Measurements from ENCODE around the gene PCBP4. TPM values are rescaled to one million over a fixed set of nuclear protein-coding genes. Genes with fewer than 3 reads are reported as not detected.
A peak's percentile ranks its signal among the peaks of the same experiment; 100 is the strongest.

Gene PCBP4
- polyA plus RNA-seq, 3 donors: 0.09 to 1.3 (median 0.22) TPM

GRCh38 chr3:51974963-51975851, 8.0 kb upstream of the PCBP4 start, which contains the start of gene ABHD14A:
TSS of gene ABHD14A (plus strand) at chr3:51975064. CDS start at chr3:51975136, 72 bp downstream.
- Histone ChIP-seq H3K9me3 (replicated peaks in 1 of 2; ENCODE audit: control insufficient read depth in 1 of 2, insufficient read depth in 1 of 2, low read length in 2 of 2) (no peaks in the 10 kb centered on the region), H2AFZ (ENCODE audit: insufficient read depth, low read depth, low read length, poor library complexity, severe bottlenecking) (peak within 1 kb of the TSS; percentile 98), H3K79me2 (ENCODE audit: insufficient read depth, low read length) (no peaks in the 10 kb centered on the region), H3K9ac (ENCODE audit: insufficient read depth, low read length, poor library complexity, severe bottlenecking) (peak within 1 kb of the TSS; percentile 75), H3K27me3 (ENCODE audit: control insufficient read depth in 2 of 2, insufficient read depth in 2 of 2, low read length in 2 of 2) (no peaks in the 10 kb centered on the region), H3K4me1 (ENCODE audit: control insufficient read depth in 1 of 2, insufficient read depth in 2 of 2, low read length in 2 of 2) (peaks cover 26 to 31% of the 10 kb centered on the region in 2 donors), H3K4me2 (replicated peaks; ENCODE audit: extremely low read depth, low read length, poor library complexity, severe bottlenecking) (peak within 1 kb of the TSS; percentile 100), H4K20me1 (ENCODE audit: insufficient read depth, low read length) (no peaks in the 10 kb centered on the region), H3K36me3 (replicated peaks in 1 of 2; ENCODE audit: control insufficient read depth in 1 of 2, insufficient read depth in 2 of 2, low read length in 2 of 2) (no peaks in the 10 kb centered on the region), H3K4me3 (replicated peaks in 1 of 3; ENCODE audit: low read depth in 2 of 3, low read length in 3 of 3) (peak within 1 kb of the TSS; percentile 73 to 90 (median 87)), H3K27ac (ENCODE audit: low read depth in 1 of 2, low read length in 2 of 2) (peak within 1 kb of the TSS; percentile 29 to 81)
- H3K4me3 Mint-ChIP-seq: peak within 1 kb of the TSS; percentile 94 to 97
- intact Hi-C loops (cut with micrococcal nuclease): loop anchor here (2.0 kb wide), 1 partner anchor 32 kb away; the partner anchor contains the start of gene PARP3 (in 2 of the 2)
- H3K27me3 Mint-ChIP-seq (ENCODE audit: low read depth in 3 of 3): peaks cover 0 to 4% (median 4%) of the 10 kb centered on the region in 3 donors
- H3K9me3 Mint-ChIP-seq: peaks cover 0 to 2% (median 0%) of the 10 kb centered on the region in 7 donors
- peak within 1 kb of the TSS; percentile 50 to 94 (median 87) for H3K27ac Mint-ChIP-seq
- TF ChIP-seq CTCF (IDR thresholded peaks at IDR 0.05): no peak
- under 1% methylated on average over 63 of the region's 63 CpGs for WGBS (ENCODE audit: insufficient coverage)
- peaks cover 2 to 7% of the 10 kb centered on the region in 2 donors for H3K36me3 Mint-ChIP-seq
- peaks cover 32% of the 10 kb centered on the region for H3K4me1 Mint-ChIP-seq
- peak; percentile 60 to 80 (median 75) for DNase-seq

- no peaks in the 10 kb centered on the region for H3K9me3 ChIP-seq (replicated peaks in 1 of 2; ENCODE audit: control insufficient read depth in 1 of 2, insufficient read depth in 1 of 2, low read length in 2 of 2)
- WGBS (ENCODE audit: insufficient coverage): 23% methylated on average over 26 of the region's 30 CpGs
- H3K4me3 Mint-ChIP-seq: peak overlapping the region; percentile 94 to 97
- peaks cover 0 to 2% (median 0%) of the 10 kb centered on the region in 7 donors for H3K9me3 Mint-ChIP-seq
- peak overlapping the region; percentile 75 for H3K9ac ChIP-seq (ENCODE audit: insufficient read depth, low read length, poor library complexity, severe bottlenecking)
- H3K27ac Mint-ChIP-seq: peak overlapping the region; percentile 35 to 91 (median 85)
- H3K4me1 ChIP-seq (ENCODE audit: control insufficient read depth in 1 of 2, insufficient read depth in 2 of 2, low read length in 2 of 2): peaks cover 26 to 31% of the 10 kb centered on the region in 2 donors
- peak; percentile 78 for TF ChIP-seq CTCF (IDR thresholded peaks at IDR 0.05)
- peak overlapping the region; percentile 100 for H3K4me2 ChIP-seq (replicated peaks; ENCODE audit: extremely low read depth, low read length, poor library complexity, severe bottlenecking)
- DNase-seq: no peak
- H3K27me3 Mint-ChIP-seq (ENCODE audit: low read depth in 3 of 3): peaks cover 0 to 5% (median 4%) of the 10 kb centered on the region in 3 donors
- no peaks in the 10 kb centered on the region for H3K27me3 ChIP-seq (ENCODE audit: control insufficient read depth in 2 of 2, insufficient read depth in 2 of 2, low read length in 2 of 2)
- peak overlapping the region; percentile 29 to 81 for H3K27ac ChIP-seq (ENCODE audit: low read depth in 1 of 2, low read length in 2 of 2)
- H3K36me3 ChIP-seq (replicated peaks in 1 of 2; ENCODE audit: control insufficient read depth in 1 of 2, insufficient read depth in 2 of 2, low read length in 2 of 2): no peaks in the 10 kb centered on the region
- H3K4me3 ChIP-seq (replicated peaks in 1 of 3; ENCODE audit: low read depth in 2 of 3, low read length in 3 of 3): peak overlapping the region; percentile 73 to 90 (median 87)
- no peaks in the 10 kb centered on the region for H3K79me2 ChIP-seq (ENCODE audit: insufficient read depth, low read length)
- H3K36me3 Mint-ChIP-seq: peaks cover 2 to 7% of the 10 kb centered on the region in 2 donors
- no peaks in the 10 kb centered on the region for H4K20me1 ChIP-seq (ENCODE audit: insufficient read depth, low read length)
- peak overlapping the region; percentile 98 for H2AFZ ChIP-seq (ENCODE audit: insufficient read depth, low read depth, low read length, poor library complexity, severe bottlenecking)
- peaks cover 32% of the 10 kb centered on the region for H3K4me1 Mint-ChIP-seq
- intact Hi-C loops (cut with micrococcal nuclease): loop anchor here (2.0 kb wide), 1 partner anchor 32 kb away; the partner anchor contains the start of gene PARP3 (in 2 of the 2)
Observed at GRCh38 chr3:51974277-51974962, 7.2 kb upstream of the PCBP4 start.

Data from CD14-positive monocyte (primary cell).